SJCRH30 (cell line): Measurements from ENCODE around the gene SMC4. TPM values are rescaled to one million over a fixed set of nuclear protein-coding genes. Genes with fewer than 3 reads are reported as not detected.

ENCODE experiments used
- DNase-seq, 2 experiments: peaks; one replicate each; pipeline ENCODE4 v3.0.0-alpha.2; 2015 to 2020
- H3K27ac ChIP-seq: fragments of 250-450 bp; sonication (Bioruptor Pico); 2 replicates; pipeline ENCODE4 v1.5.1; 2020; ENCODE audit warnings: mild to moderate bottlenecking, moderate library complexity
- H3K27me3 ChIP-seq: fragments of 250-450 bp; sonication (Bioruptor Pico); 2 replicates; pipeline ENCODE4 v1.5.1; 2020; ENCODE audit warnings: mild to moderate bottlenecking, moderate library complexity
- H3K36me3 ChIP-seq: fragments of 250-450 bp; sonication (Bioruptor Pico); 2 replicates; pipeline ENCODE4 v1.5.1; 2020; ENCODE audit warnings: mild to moderate bottlenecking, moderate library complexity
- H3K4me1 ChIP-seq: fragments of 250-450 bp; sonication (Bioruptor Pico); 2 replicates; pipeline ENCODE4 v1.5.1; 2020; ENCODE audit warnings: mild to moderate bottlenecking, moderate library complexity
- H3K4me3 ChIP-seq: fragments of 250-450 bp; sonication (Bioruptor Pico); 2 replicates; pipeline ENCODE4 v1.5.1; 2020; ENCODE audit warnings: mild to moderate bottlenecking, moderate library complexity
- H3K9me3 ChIP-seq: fragments of 250-450 bp; sonication (Bioruptor Pico); replicated peaks from 2 replicates; pipeline ENCODE4 v1.5.1; 2020; ENCODE audit warnings: mild to moderate bottlenecking, moderate library complexity
- total RNA-seq: library from RNA; depleted of rRNA; stranded (reverse); fragments of >200 nt; shearing (Covaris generic); gene quantifications from 2 replicates; pipeline ENCODE4 v1.2.3, GENCODE V29; 2014

SMC4 gene
- total RNA-seq, 1 experiment from 2014 or later: 316 TPM

- no peaks in the 10 kb centered on the region for H3K4me1 ChIP-seq
- H3K9me3 ChIP-seq: no peaks in the 10 kb centered on the region
- H3K4me3 ChIP-seq: no peak overlapping the region
- H3K27me3 ChIP-seq: no peaks in the 10 kb centered on the region
- DNase-seq: no peak
- H3K27ac ChIP-seq: no peak overlapping the region
- peaks cover 3% of the 10 kb centered on the region; the same call in 1 of the 2 replicates for H3K36me3 ChIP-seq
These were observed 19.7 kb upstream of the SMC4 start for GRCh38 chr3:160379628-160380214.

- Histone ChIP-seq H3K36me3 (peaks cover 3% of the 10 kb centered on the region; the same call in 1 of the 2 replicates), H3K4me1 (no peaks in the 10 kb centered on the region), H3K4me3 (no peak overlapping the region), H3K27ac (no peak overlapping the region), H3K27me3 (no peaks in the 10 kb centered on the region), H3K9me3 (no peaks in the 10 kb centered on the region)
- DNase-seq: no peak
These were observed 18.0 kb upstream of the SMC4 start for GRCh38 chr3:160381470-160381869.

- no peak overlapping the region for H3K4me3 ChIP-seq
- H3K36me3 ChIP-seq: no peaks in the 10 kb centered on the region
- H3K9me3 ChIP-seq: no peaks in the 10 kb centered on the region
- no peaks in the 10 kb centered on the region for H3K27me3 ChIP-seq
- H3K4me1 ChIP-seq: no peaks in the 10 kb centered on the region
- no peak for DNase-seq
- H3K27ac ChIP-seq: no peak overlapping the region
These were observed 14.7 kb upstream of the SMC4 start for GRCh38 chr3:160384639-160385318.

- no peak overlapping the region for H3K27ac ChIP-seq
- no peak for DNase-seq
- H3K27me3 ChIP-seq: no peaks in the 10 kb centered on the region
- peaks cover 3% of the 10 kb centered on the region for H3K4me1 ChIP-seq
- H3K9me3 ChIP-seq: no peaks in the 10 kb centered on the region
- no peak overlapping the region for H3K4me3 ChIP-seq
- no peaks in the 10 kb centered on the region for H3K36me3 ChIP-seq
These were observed 8.8 kb upstream of the SMC4 start for GRCh38 chr3:160390565-160391138.

GRCh38 chr3:160392798-160393197, 6.7 kb upstream of the SMC4 start:
- DNase-seq: no peak
- Histone ChIP-seq H3K27ac (no peak overlapping the region), H3K4me3 (no peak overlapping the region), H3K9me3 (no peaks in the 10 kb centered on the region), H3K4me1 (peaks cover 7% of the 10 kb centered on the region), H3K36me3 (no peaks in the 10 kb centered on the region), H3K27me3 (no peaks in the 10 kb centered on the region)

- Histone ChIP-seq H3K36me3 (no peaks in the 10 kb centered on the region), H3K27ac (no peak overlapping the region), H3K4me1 (peaks cover 7% of the 10 kb centered on the region), H3K9me3 (no peaks in the 10 kb centered on the region), H3K4me3 (no peak overlapping the region), H3K27me3 (no peaks in the 10 kb centered on the region)
- DNase-seq: no peak
These were observed 6.0 kb upstream of the SMC4 start for GRCh38 chr3:160393346-160394008.

GRCh38 chr3:160394009-160394392, 5.4 kb upstream of the SMC4 start:
- Histone ChIP-seq H3K36me3 (no peaks in the 10 kb centered on the region), H3K27ac (no peak overlapping the region), H3K4me1 (peaks cover 7% of the 10 kb centered on the region), H3K4me3 (no peak overlapping the region), H3K9me3 (no peaks in the 10 kb centered on the region), H3K27me3 (no peaks in the 10 kb centered on the region)
- no peak for DNase-seq

- H3K4me1 ChIP-seq: peaks cover 7% of the 10 kb centered on the region
- H3K36me3 ChIP-seq: peaks cover under 1% of the 10 kb centered on the region; the same call in 1 of the 2 replicates
- H3K9me3 ChIP-seq: no peaks in the 10 kb centered on the region
- H3K27ac ChIP-seq: no peak overlapping the region
- peak in 1 of 2 experiments; percentile 40 for DNase-seq
- no peaks in the 10 kb centered on the region for H3K27me3 ChIP-seq
- no peak overlapping the region for H3K4me3 ChIP-seq
These were observed 4.2 kb upstream of the SMC4 start for GRCh38 chr3:160395297-160395696.

- H3K27me3 ChIP-seq: no peaks in the 10 kb centered on the region
- peak overlapping the region; percentile 89 for H3K4me3 ChIP-seq
- peaks cover 7% of the 10 kb centered on the region for H3K4me1 ChIP-seq
- peaks cover 32% of the 10 kb centered on the region for H3K36me3 ChIP-seq
- no peak for DNase-seq
- H3K27ac ChIP-seq: peak overlapping the region; percentile 98
- H3K9me3 ChIP-seq: no peaks in the 10 kb centered on the region
These were observed 678 bp upstream of the SMC4 start for GRCh38 chr3:160398820-160399124.

GRCh38 chr3:160400030-160400701, 716 bp downstream of the SMC4 start:
- Histone ChIP-seq H3K4me3 (peak overlapping the region; percentile 89), H3K9me3 (no peaks in the 10 kb centered on the region), H3K36me3 (peaks cover 46% of the 10 kb centered on the region), H3K27me3 (no peaks in the 10 kb centered on the region), H3K4me1 (peaks cover 13% of the 10 kb centered on the region), H3K27ac (peak overlapping the region; percentile 98)
- peak; percentile 30 to 48 for DNase-seq

GRCh38 chr3:160400702-160401150, 1.3 kb downstream of the SMC4 start:
- peaks cover 52% of the 10 kb centered on the region for H3K36me3 ChIP-seq
- H3K27me3 ChIP-seq: no peaks in the 10 kb centered on the region
- no peaks in the 10 kb centered on the region for H3K9me3 ChIP-seq
- peaks cover 10% of the 10 kb centered on the region for H3K4me1 ChIP-seq
- peak overlapping the region; percentile 89 for H3K4me3 ChIP-seq
- peak overlapping the region; percentile 98 for H3K27ac ChIP-seq
- peak; percentile 7 to 22 for DNase-seq

GRCh38 chr3:160401291-160402095, 2.0 kb downstream of the SMC4 start:
- H3K9me3 ChIP-seq: no peaks in the 10 kb centered on the region
- peaks cover 59% of the 10 kb centered on the region for H3K36me3 ChIP-seq
- no peaks in the 10 kb centered on the region for H3K27me3 ChIP-seq
- peak overlapping the region; percentile 89 for H3K4me3 ChIP-seq
- DNase-seq: peak; percentile 30 to 58
- H3K4me1 ChIP-seq: peaks cover 6% of the 10 kb centered on the region; the same call in 1 of the 2 replicates
- peak overlapping the region; percentile 98 for H3K27ac ChIP-seq

- H3K4me3 ChIP-seq: peak overlapping the region; percentile 89
- peaks cover 6% of the 10 kb centered on the region; the same call in 1 of the 2 replicates for H3K4me1 ChIP-seq
- H3K27me3 ChIP-seq: no peaks in the 10 kb centered on the region
- no peaks in the 10 kb centered on the region for H3K9me3 ChIP-seq
- DNase-seq: no peak
- no peak overlapping the region for H3K27ac ChIP-seq
- peaks cover 69% of the 10 kb centered on the region for H3K36me3 ChIP-seq
These were observed 3.0 kb downstream of the SMC4 start for GRCh38 chr3:160402221-160403027.
